Panc1 (cell line): ENCODE measurements around the gene ROBO3. TPM values are rescaled to one million over a fixed set of nuclear protein-coding genes. Genes with fewer than 3 reads are reported as not detected.

Source experiments
- ATAC-seq: fragments of 200-7000 bp; cut with Tn5 transposase; 2 replicates; pipeline ENCODE4 v1.9.1; 2020; ENCODE audit warnings: mild to moderate bottlenecking, moderate library complexity
- BruUV-seq: library from RNA; stranded (reverse); fragments of 400-500 nt; replicated peaks from 2 replicates; lab custom pipeline; 2021; lab: Mats Ljungman, UMichigan
- CTCF ChIA-PET: fragments of 300-600 bp; sonication (Branson Sonifier 250); formaldehyde crosslinking; loops from one replicate; lab custom pipeline; 2022; ENCODE audit warnings: antibody characterized with exemption; lab: Charles Lee
- POLR2A ChIA-PET: fragments of 300-600 bp; sonication (Branson Sonifier 250); formaldehyde crosslinking; loops from one replicate; lab custom pipeline; 2022; ENCODE audit warnings: antibody characterized with exemption; lab: Charles Lee
- DNase-seq: peaks from one replicate; pipeline ENCODE4 v3.0.0-alpha.2; 2010; ENCODE audit warnings: low read depth, low spot score
- H3K27ac ChIP-seq: 2 replicates; pipeline ENCODE4 v1.5.1; 2011; ENCODE audit warnings: mild to moderate bottlenecking, low read length, inconsistent platforms
- H3K27me3 ChIP-seq: fragments of 200-500 bp; sonication (Bioruptor generic); 2 replicates; pipeline ENCODE4 v1.6.0; 2014; ENCODE audit warnings: low read length, inconsistent platforms; ENCODE audit not compliant: control insufficient read depth, insufficient read depth
- H3K36me3 ChIP-seq: fragments of 200-500 bp; sonication (Bioruptor generic); 2 replicates; pipeline ENCODE4 v1.5.1; 2014; ENCODE audit warnings: inconsistent platforms, mild to moderate bottlenecking, low read length, moderate library complexity; ENCODE audit not compliant: control insufficient read depth, insufficient read depth
- H3K4me1 ChIP-seq: 2 replicates; pipeline ENCODE4 v1.5.1; 2011; ENCODE audit warnings: inconsistent platforms, mild to moderate bottlenecking, low read length, moderate library complexity; ENCODE audit not compliant: control insufficient read depth, insufficient read depth
- H3K4me3 ChIP-seq, 2 experiments: 2 replicates each; pipeline ENCODE4 v1.5.1; 2011 to 2012; ENCODE audit warnings: low read depth in 2 of 2, low read length in 2 of 2, mild to moderate bottlenecking in 2 of 2, inconsistent platforms in 1 of 2, moderate library complexity in 1 of 2
- H3K9me3 ChIP-seq: fragments of 200-500 bp; sonication (Bioruptor generic); 2 replicates; pipeline ENCODE4 v1.5.1; 2014; ENCODE audit warnings: low read depth, mild to moderate bottlenecking, inconsistent platforms, low read length, moderate library complexity; ENCODE audit not compliant: control insufficient read depth, insufficient read depth
- CTCF ChIP-seq: fragments of 450-650 bp; IDR thresholded peaks from 2 replicates; pipeline ENCODE4 v1.5.1; 2017; ENCODE audit warnings: mild to moderate bottlenecking
- POLR2AphosphoS5 ChIP-seq: IDR thresholded peaks from 2 replicates; pipeline ENCODE4 v1.6.1; 2012; ENCODE audit warnings: mild to moderate bottlenecking, low read depth, low read length, moderate library complexity
- REST ChIP-seq, 2 experiments: IDR thresholded peaks; 2 replicates each; pipeline ENCODE4 v1.6.1; 2011 to 2012; ENCODE audit warnings: low read depth in 2 of 2, control low read depth in 1 of 2, low read length in 1 of 2, mild to moderate bottlenecking in 1 of 2, moderate library complexity in 1 of 2; ENCODE audit not compliant: insufficient read depth in 1 of 2
- SIN3A ChIP-seq: IDR thresholded peaks from 2 replicates; pipeline ENCODE4 v1.6.1; 2012; ENCODE audit warnings: low read depth, mild to moderate bottlenecking, low read length, moderate library complexity, borderline replicate concordance; ENCODE audit not compliant: insufficient read depth
- TCF7L2 ChIP-seq: IDR thresholded peaks from 2 replicates; pipeline ENCODE4 v1.6.1; 2011; ENCODE audit warnings: mild to moderate bottlenecking, low read depth, low read length, inconsistent platforms
- in situ Hi-C: cut with HindIII; loops from 2 replicates; pipeline ENCODE4 v1.10.0; 2016; ENCODE audit warnings: low sequenced_read_pairs, low pct_unique_long_range_greater_than_20kb
- intact Hi-C: fragments of 100-400 bp; cut with micrococcal nuclease; formaldehyde crosslinking; loops from one replicate; pipeline ENCODE4 v1.10.0; 2022; ENCODE audit not compliant: unreplicated experiment
- total RNA-seq: library from RNA; stranded (reverse); gene quantifications from one replicate; pipeline ENCODE4 v1.2.1, GENCODE V29; 2021; ENCODE audit not compliant: unreplicated experiment

The ROBO3 gene
- total RNA-seq, 1 experiment from 2014 or later: 12.0 TPM

- no peak overlapping the region for H3K4me3 ChIP-seq
- intact Hi-C loops: no loop called here
- POLR2A ChIA-PET: no interaction called here
Measured at GRCh38 chr11:124898263-124898680, 33.0 kb downstream of the ROBO3 start.

GRCh38 chr11:124898711-124899110 is 33.5 kb downstream of the ROBO3 start:
- Histone ChIP-seq H3K36me3 (no peaks in the 10 kb centered on the region), H3K4me1 (0 out of 2 replicates have a peak, but pooled peaks cover 3% of the 10 kb centered on the region), H3K27ac (no peak overlapping the region), H3K27me3 (peaks cover 27% of the 10 kb centered on the region), H3K4me3 (no peak overlapping the region), H3K9me3 (no peaks in the 10 kb centered on the region)
- ATAC-seq: peak; percentile 7; the same call in 1 of the 2 replicates
- ChIA-PET POLR2A (no interaction called here), CTCF (interaction anchor here (1.5 kb wide), 1 partner anchor 22 kb away, joined by 4 read pairs; no protein-coding TSS in a partner anchor)
- no peak for TF ChIP-seq POLR2AphosphoS5
- TF ChIP-seq SIN3A: no peak
- TF ChIP-seq REST (IDR thresholded peaks at IDR 0.05; ENCODE audit: insufficient read depth in 1 of 2, low read depth in 2 of 2, low read length in 1 of 2): no peak
- TF ChIP-seq CTCF: no peak
- TF ChIP-seq TCF7L2: no peak
- in situ Hi-C loops (no loop called here), intact Hi-C loops (no loop called here)
- no TSS peak for BruUV-seq
- no peak for DNase-seq

More at GRCh38 chr11:124898263-124898680, 33.0 kb downstream of the ROBO3 start:
- no TSS peak for BruUV-seq
- Histone ChIP-seq H3K4me1 (0 out of 2 replicates have a peak, but pooled peaks cover 3% of the 10 kb centered on the region), H3K36me3 (no peaks in the 10 kb centered on the region), H3K9me3 (no peaks in the 10 kb centered on the region), H3K27me3 (peaks cover 24% of the 10 kb centered on the region), H3K27ac (no peak overlapping the region)
- no peak for TF ChIP-seq CTCF
- CTCF ChIA-PET: no interaction called here
- in situ Hi-C loops: no loop called here
- DNase-seq: peak; percentile 57
- ATAC-seq: peak; percentile 42
